ENCODE results near the gene CHCHD3. TPM values are rescaled to one million over a fixed set of nuclear protein-coding genes. Genes with fewer than 3 reads are reported as not detected.
"Not testable (repeated sequence)": the region's sequence is repeated elsewhere in the genome, so short reads cannot be mapped to it uniquely, and the experiment has no call there.

CHCHD3 gene
- total RNA-seq, 4 donors from 2014 or later, result 54.0 to 88.6 (median 61.3) TPM

DNA sequence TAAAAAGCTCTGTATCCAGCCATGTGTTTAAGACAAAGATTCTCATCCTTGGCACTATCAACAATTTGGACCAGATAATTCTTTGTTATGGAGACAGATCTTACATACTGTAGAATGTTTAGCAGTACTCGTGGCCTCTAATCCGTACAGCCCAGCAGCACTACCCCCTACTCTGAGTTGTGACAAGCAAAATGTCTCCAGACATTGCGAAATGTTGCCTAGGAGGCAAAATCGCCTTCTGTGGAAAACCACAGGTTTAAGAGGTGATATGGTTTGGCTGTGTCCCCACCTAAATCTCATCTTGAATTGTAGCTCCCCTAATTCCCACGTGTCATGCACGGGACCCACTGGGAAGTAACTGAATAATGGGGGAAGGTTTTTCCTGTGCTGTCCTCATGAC is 186.7 kb downstream of the CHCHD3 start:
- ATAC-seq, result no peak
- Histone ChIP-seq H3K9me3 (no peaks in the 10 kb centered on the region), H3K27me3 (no peaks in the 10 kb centered on the region), H3K4me1 (no peaks in the 10 kb centered on the region), H3K4me3 (no peak overlapping the region), H3K36me3 (peaks cover 0 to 19% of the 10 kb centered on the region in 2 donors), H3K27ac (no peak overlapping the region)
- WGBS, 2 donors (ENCODE audit: low coverage in 1 of 2), result 93 to 98% methylated on average over 5 to 6 of the region's 6 CpGs
- TF ChIP-seq EP300 (IDR thresholded peaks at IDR 0.05) (no peak), POLR2AphosphoS5 (IDR thresholded peaks at IDR 0.05) (no peak), POLR2A (IDR thresholded peaks at IDR 0.05) (no peak)
- TF ChIP-seq, protein P1, sequence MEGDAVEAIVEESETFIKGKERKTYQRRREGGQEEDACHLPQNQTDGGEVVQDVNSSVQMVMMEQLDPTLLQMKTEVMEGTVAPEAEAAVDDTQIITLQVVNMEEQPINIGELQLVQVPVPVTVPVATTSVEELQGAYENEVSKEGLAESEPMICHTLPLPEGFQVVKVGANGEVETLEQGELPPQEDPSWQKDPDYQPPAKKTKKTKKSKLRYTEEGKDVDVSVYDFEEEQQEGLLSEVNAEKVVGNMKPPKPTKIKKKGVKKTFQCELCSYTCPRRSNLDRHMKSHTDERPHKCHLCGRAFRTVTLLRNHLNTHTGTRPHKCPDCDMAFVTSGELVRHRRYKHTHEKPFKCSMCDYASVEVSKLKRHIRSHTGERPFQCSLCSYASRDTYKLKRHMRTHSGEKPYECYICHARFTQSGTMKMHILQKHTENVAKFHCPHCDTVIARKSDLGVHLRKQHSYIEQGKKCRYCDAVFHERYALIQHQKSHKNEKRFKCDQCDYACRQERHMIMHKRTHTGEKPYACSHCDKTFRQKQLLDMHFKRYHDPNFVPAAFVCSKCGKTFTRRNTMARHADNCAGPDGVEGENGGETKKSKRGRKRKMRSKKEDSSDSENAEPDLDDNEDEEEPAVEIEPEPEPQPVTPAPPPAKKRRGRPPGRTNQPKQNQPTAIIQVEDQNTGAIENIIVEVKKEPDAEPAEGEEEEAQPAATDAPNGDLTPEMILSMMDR (IDR thresholded peaks at IDR 0.05), result no peak

DNA sequence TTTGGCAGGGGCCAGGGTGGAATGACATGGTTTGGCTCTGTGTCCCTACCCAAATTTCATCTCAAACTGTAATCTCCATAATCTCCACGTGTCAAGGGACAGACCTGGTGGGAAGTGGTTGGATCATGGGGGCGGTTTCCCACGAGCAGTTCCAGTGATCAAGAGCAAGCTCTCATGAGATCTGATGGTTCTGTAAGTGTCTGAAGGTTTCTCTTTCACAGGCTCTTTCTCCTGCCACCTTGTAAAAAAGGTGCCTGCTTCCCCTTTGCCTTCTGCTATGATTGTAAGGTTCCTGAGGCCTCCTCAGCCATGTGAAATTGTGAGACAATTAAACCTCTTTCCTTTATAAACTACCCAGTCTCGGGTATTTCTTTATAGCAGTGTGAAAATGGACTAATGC is 188.3 kb downstream of the CHCHD3 start:
- ATAC-seq, result no peak
- H3K4me3 ChIP-seq, result no peak overlapping the region
- H3K9me3 ChIP-seq, result no peaks in the 10 kb centered on the region
- no peaks in the 10 kb centered on the region for H3K4me1 ChIP-seq
- 88 to 100% methylated on average over 1 to 4 of the region's 4 CpGs for WGBS, 2 donors (ENCODE audit: low coverage in 1 of 2)
- H3K36me3 ChIP-seq, result peaks cover 0 to 14% of the 10 kb centered on the region in 2 donors
- TF ChIP-seq, protein P1 (IDR thresholded peaks at IDR 0.05), result no peak
- TF ChIP-seq POLR2AphosphoS5 (IDR thresholded peaks at IDR 0.05), result no peak
- no peak for TF ChIP-seq EP300 (IDR thresholded peaks at IDR 0.05)
- no peak for TF ChIP-seq POLR2A (IDR thresholded peaks at IDR 0.05)
- no peaks in the 10 kb centered on the region for H3K27me3 ChIP-seq
- no peak overlapping the region for H3K27ac ChIP-seq

DNA sequence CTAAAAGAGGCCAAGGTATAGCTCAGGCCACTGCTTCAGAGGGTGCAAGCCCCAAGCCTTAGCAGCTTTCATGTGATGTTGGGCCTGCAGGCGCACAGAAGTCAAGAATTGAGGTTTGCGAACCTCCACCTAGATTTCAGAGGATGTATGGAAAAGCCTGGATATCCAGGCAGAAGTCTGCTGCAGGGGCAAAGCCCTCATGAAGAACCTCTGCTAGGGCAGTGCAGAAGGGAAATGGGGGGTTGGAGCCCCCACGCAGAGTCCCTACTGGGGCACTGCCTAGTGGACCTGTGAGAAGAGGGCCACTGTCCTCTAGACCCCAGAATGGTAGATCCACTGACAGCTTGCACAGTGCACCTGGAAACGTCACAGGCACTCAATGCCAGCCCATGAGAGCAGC is 189.1 kb downstream of the CHCHD3 start:
- not testable (repeated sequence) for H3K36me3 ChIP-seq, H3K4me3 ChIP-seq, H3K9me3 ChIP-seq, H3K4me1 ChIP-seq, H3K27me3 ChIP-seq, ATAC-seq, H3K27ac ChIP-seq
- WGBS, 2 donors (ENCODE audit: low coverage in 1 of 2), result no CpG with 5 or more reads among the region's 4 CpGs

DNA sequence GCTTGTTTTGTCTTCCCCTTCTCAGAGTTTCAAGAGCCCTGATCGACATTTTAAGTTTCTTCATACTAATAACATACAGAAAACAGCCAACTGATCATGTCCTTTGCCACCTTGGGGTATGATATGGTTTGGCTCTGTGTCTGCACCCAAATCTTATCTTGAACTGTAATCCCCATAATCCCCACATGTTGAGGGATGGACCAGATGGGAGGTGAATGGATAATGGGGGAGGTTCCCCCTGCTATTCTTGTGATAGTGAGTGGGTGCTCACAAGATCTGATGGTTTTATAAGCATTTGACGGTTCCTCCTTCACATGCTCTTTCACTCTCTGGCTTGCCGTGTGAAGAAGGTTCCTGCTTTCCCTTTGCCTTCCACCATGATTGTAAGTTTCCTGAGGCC is 190.3 kb downstream of the CHCHD3 start:
- Histone ChIP-seq H3K4me1 (no peaks in the 10 kb centered on the region), H3K27ac (no peak overlapping the region), H3K27me3 (no peaks in the 10 kb centered on the region), H3K4me3 (no peak overlapping the region), H3K36me3 (no peaks in the 10 kb centered on the region), H3K9me3 (no peaks in the 10 kb centered on the region)
- 90 to 93% methylated on average over 3 of the region's 3 CpGs for WGBS, 2 donors (ENCODE audit: low coverage in 1 of 2)
- TF ChIP-seq EP300 (IDR thresholded peaks at IDR 0.05) (no peak), POLR2AphosphoS5 (IDR thresholded peaks at IDR 0.05) (no peak), POLR2A (IDR thresholded peaks at IDR 0.05) (no peak)
- TF ChIP-seq, protein P1 (IDR thresholded peaks at IDR 0.05), result no peak
- no peak for ATAC-seq

DNA sequence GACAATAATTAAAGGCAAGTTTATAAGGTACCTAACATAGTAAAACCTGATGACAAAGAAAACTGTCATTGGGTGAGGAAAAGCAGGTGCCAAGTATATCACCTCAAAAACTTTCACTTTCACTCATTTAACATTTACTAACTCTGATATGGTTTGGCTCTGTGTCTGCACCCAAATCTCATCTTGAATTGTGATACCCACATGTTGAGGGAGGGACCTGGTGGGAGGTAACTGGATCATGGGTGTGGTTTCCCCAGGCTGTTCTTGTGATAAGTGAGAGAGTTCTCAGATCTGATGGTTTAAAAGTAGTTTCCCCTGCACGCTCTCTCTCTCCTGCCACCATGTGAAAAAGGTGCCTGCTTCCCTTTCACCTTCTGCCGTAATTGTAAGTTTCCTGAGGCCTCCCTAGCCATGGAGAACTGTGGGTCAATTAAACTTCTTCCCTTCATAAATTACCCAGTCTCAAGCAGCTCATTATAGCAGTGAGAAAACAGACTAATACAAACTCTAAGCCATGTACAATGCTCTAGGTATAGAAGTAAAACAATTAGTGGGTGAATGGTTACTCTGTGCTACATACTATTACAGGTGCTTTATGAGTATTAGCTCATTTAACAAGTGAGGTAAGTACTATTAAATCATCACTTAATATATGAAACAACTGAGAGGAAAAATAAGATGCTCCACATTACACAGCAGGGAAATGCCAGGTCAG is 199.0 kb downstream of the CHCHD3 start:
- WGBS, 2 donors (ENCODE audit: low coverage in 1 of 2), result 85% methylated on average over 2 of the region's 2 CpGs; no CpG with 5 or more reads in 1 of the 2 donors
- TF ChIP-seq, protein P1 (IDR thresholded peaks at IDR 0.05), result no peak
- TF ChIP-seq POLR2AphosphoS5 (IDR thresholded peaks at IDR 0.05) (no peak), POLR2A (IDR thresholded peaks at IDR 0.05) (no peak), EP300 (IDR thresholded peaks at IDR 0.05) (no peak)
- Histone ChIP-seq H3K36me3 (peaks cover 0 to 12% of the 10 kb centered on the region in 2 donors), H3K27ac (no peak overlapping the region), H3K4me3 (no peak overlapping the region), H3K4me1 (peaks cover 0 to 11% (median 0%) of the 10 kb centered on the region in 3 donors), H3K9me3 (no peaks in the 10 kb centered on the region), H3K27me3 (no peaks in the 10 kb centered on the region)
- ATAC-seq, result no peak
